HG03135 (cell line): Measurements from ENCODE around the gene LUC7L3.
"Not testable (repeated sequence)": the region's sequence is repeated elsewhere in the genome, so short reads cannot be mapped to it uniquely, and the experiment has no call there.

Experiments used
- ATAC-seq: cut with Tn5 transposase; IDR thresholded peaks from one replicate; pipeline ENCODE4 v1.9.1; 2021; ENCODE audit warnings: mild to moderate bottlenecking, moderate library complexity; ENCODE audit not compliant: unreplicated experiment

LUC7L3 gene

GRCh38 chr17:50719144-50719923 is at the start of gene LUC7L3:
LUC7L3 (plus strand) TSS chr17:50719603; CDS start chr17:50719733, 130 bp downstream.
- peak; percentile 84 for ATAC-seq

- no peak for ATAC-seq
These were observed 47.3 kb upstream of the LUC7L3 start for GRCh38 chr17:50672071-50672470.

GRCh38 chr17:50672831-50673551 is 46.4 kb upstream of the LUC7L3 start:
- ATAC-seq, result no peak

GRCh38 chr17:50675190-50675589 is 44.2 kb upstream of the LUC7L3 start:
- no peak for ATAC-seq

GRCh38 chr17:50675627-50676026 is 43.8 kb upstream of the LUC7L3 start:
- no peak for ATAC-seq

- no peak for ATAC-seq
These were observed 43.1 kb upstream of the LUC7L3 start for GRCh38 chr17:50676065-50676975.

- ATAC-seq, result no peak
These were observed 41.5 kb upstream of the LUC7L3 start for GRCh38 chr17:50677851-50678375.

- ATAC-seq, result no peak
These were observed 40.3 kb upstream of the LUC7L3 start for GRCh38 chr17:50679008-50679544.

GRCh38 chr17:50680126-50680525 is 39.3 kb upstream of the LUC7L3 start:
- ATAC-seq, result no peak

- not testable (repeated sequence) for ATAC-seq
These were observed 38.7 kb upstream of the LUC7L3 start for GRCh38 chr17:50680543-50681262.

- ATAC-seq, result no peak
These were observed 37.9 kb upstream of the LUC7L3 start for GRCh38 chr17:50681263-50682200.

- ATAC-seq, result no peak
These were observed 37.0 kb upstream of the LUC7L3 start for GRCh38 chr17:50682441-50682840.

GRCh38 chr17:50682938-50683337 is 36.5 kb upstream of the LUC7L3 start:
- ATAC-seq, result no peak

- no peak for ATAC-seq
These were observed 35.7 kb upstream of the LUC7L3 start for GRCh38 chr17:50683434-50684287.

- no peak for ATAC-seq
These were observed 35.2 kb upstream of the LUC7L3 start for GRCh38 chr17:50684288-50684611.

- no peak for ATAC-seq
These were observed 34.6 kb upstream of the LUC7L3 start for GRCh38 chr17:50684612-50685333.

- no peak for ATAC-seq
These were observed 34.1 kb upstream of the LUC7L3 start for GRCh38 chr17:50685334-50685665.
